ENCODE results near the gene MACC1. TPM values are rescaled to one million over a fixed set of nuclear protein-coding genes. Genes with fewer than 3 reads are reported as not detected.

MACC1 gene
- total RNA-seq, 2 donors from 2014 or later: 15.2 to 16.6 TPM

GRCh38 chr7:20162665-20163064 is 54.5 kb downstream of the MACC1 start:
- intact Hi-C loops (cut with DNase I): no loop called here
- H3K4me3 ChIP-seq: no peak overlapping the region
- H3K27ac ChIP-seq: no peak overlapping the region
- ATAC-seq: no peak
- 81 to 94% methylated on average over 1 of the region's 1 CpG for WGBS, 2 donors
- H3K9me3 ChIP-seq: no peaks in the 10 kb centered on the region
- H3K36me3 ChIP-seq (replicated peaks in 1 of 2; ENCODE audit: insufficient read depth in 1 of 2, low read depth in 2 of 2): no peaks in the 10 kb centered on the region
- no peaks in the 10 kb centered on the region for H3K4me1 ChIP-seq
- TF ChIP-seq CTCF (IDR thresholded peaks at IDR 0.05) (no peak), POLR2A (IDR thresholded peaks at IDR 0.05) (no peak)
- DNase-seq: no peak
- H3K27me3 ChIP-seq: no peaks in the 10 kb centered on the region

GRCh38 chr7:20159226-20159747 is 57.9 kb downstream of the MACC1 start:
- Histone ChIP-seq H3K27ac (no peak overlapping the region), H3K36me3 (replicated peaks in 1 of 2; ENCODE audit: insufficient read depth in 1 of 2, low read depth in 2 of 2) (no peaks in the 10 kb centered on the region), H3K27me3 (no peaks in the 10 kb centered on the region), H3K4me3 (no peak overlapping the region), H3K9me3 (no peaks in the 10 kb centered on the region), H3K4me1 (no peaks in the 10 kb centered on the region)
- 85 to 90% methylated on average over 6 of the region's 6 CpGs for WGBS, 2 donors
- TF ChIP-seq POLR2A (IDR thresholded peaks at IDR 0.05) (no peak), CTCF (IDR thresholded peaks at IDR 0.05) (no peak)
- no peak for DNase-seq
- intact Hi-C loops (cut with DNase I): no loop called here
- no peak for ATAC-seq

GRCh38 chr7:20158684-20159083 is 58.5 kb downstream of the MACC1 start:
- Histone ChIP-seq H3K27ac (no peak overlapping the region), H3K9me3 (no peaks in the 10 kb centered on the region), H3K4me1 (no peaks in the 10 kb centered on the region), H3K27me3 (no peaks in the 10 kb centered on the region), H3K4me3 (no peak overlapping the region), H3K36me3 (replicated peaks in 1 of 2; ENCODE audit: insufficient read depth in 1 of 2, low read depth in 2 of 2) (no peaks in the 10 kb centered on the region)
- DNase-seq (peak in 1 of 4 donors; percentile 19), ATAC-seq (peak; percentile 66)
- intact Hi-C loops (cut with DNase I): no loop called here
- peak in 5 of 7 experiments; percentile 31 to 50 (median 44) for TF ChIP-seq CTCF (IDR thresholded peaks at IDR 0.05)
- TF ChIP-seq POLR2A (IDR thresholded peaks at IDR 0.05): no peak
- 0 to 11% methylated on average over 1 of the region's 1 CpG for WGBS, 2 donors

GRCh38 chr7:20157456-20157855 is 59.7 kb downstream of the MACC1 start:
- no peak overlapping the region for H3K4me3 ChIP-seq
- ATAC-seq (no peak), DNase-seq (no peak)
- H3K9me3 ChIP-seq: no peaks in the 10 kb centered on the region
- TF ChIP-seq CTCF (IDR thresholded peaks at IDR 0.05): no peak
- TF ChIP-seq POLR2A (IDR thresholded peaks at IDR 0.05): no peak
- intact Hi-C loops (cut with DNase I): no loop called here
- H3K27me3 ChIP-seq: no peaks in the 10 kb centered on the region
- H3K27ac ChIP-seq: no peak overlapping the region
- WGBS, 2 donors: 73 to 94% methylated on average over 3 of the region's 3 CpGs
- no peaks in the 10 kb centered on the region for H3K36me3 ChIP-seq (replicated peaks in 1 of 2; ENCODE audit: insufficient read depth in 1 of 2, low read depth in 2 of 2)
- H3K4me1 ChIP-seq: no peaks in the 10 kb centered on the region

GRCh38 chr7:20153999-20154398 is 63.2 kb downstream of the MACC1 start:
- TF ChIP-seq POLR2A (IDR thresholded peaks at IDR 0.05) (no peak), CTCF (IDR thresholded peaks at IDR 0.05) (no peak)
- no peaks in the 10 kb centered on the region for H3K4me1 ChIP-seq
- DNase-seq (no peak), ATAC-seq (no peak)
- H3K27ac ChIP-seq: no peak overlapping the region
- WGBS, 2 donors: 81 to 93% methylated on average over 5 of the region's 5 CpGs
- no peaks in the 10 kb centered on the region for H3K36me3 ChIP-seq (replicated peaks in 1 of 2; ENCODE audit: insufficient read depth in 1 of 2, low read depth in 2 of 2)
- no peak overlapping the region for H3K4me3 ChIP-seq
- intact Hi-C loops (cut with DNase I): no loop called here
- no peaks in the 10 kb centered on the region for H3K27me3 ChIP-seq
- H3K9me3 ChIP-seq: no peaks in the 10 kb centered on the region

All from body of pancreas (tissue), 4 donors.